ENCODE data around the gene POLD2. TPM values are rescaled to one million over a fixed set of nuclear protein-coding genes. Genes with fewer than 3 reads are reported as not detected.

Gene POLD2
- total and polyA plus RNA-seq, 2 of the 8 experiments (the other 6 are each of a cell fraction or from before 2014, with no cell fraction given), result 148 to 214 TPM

DNA sequence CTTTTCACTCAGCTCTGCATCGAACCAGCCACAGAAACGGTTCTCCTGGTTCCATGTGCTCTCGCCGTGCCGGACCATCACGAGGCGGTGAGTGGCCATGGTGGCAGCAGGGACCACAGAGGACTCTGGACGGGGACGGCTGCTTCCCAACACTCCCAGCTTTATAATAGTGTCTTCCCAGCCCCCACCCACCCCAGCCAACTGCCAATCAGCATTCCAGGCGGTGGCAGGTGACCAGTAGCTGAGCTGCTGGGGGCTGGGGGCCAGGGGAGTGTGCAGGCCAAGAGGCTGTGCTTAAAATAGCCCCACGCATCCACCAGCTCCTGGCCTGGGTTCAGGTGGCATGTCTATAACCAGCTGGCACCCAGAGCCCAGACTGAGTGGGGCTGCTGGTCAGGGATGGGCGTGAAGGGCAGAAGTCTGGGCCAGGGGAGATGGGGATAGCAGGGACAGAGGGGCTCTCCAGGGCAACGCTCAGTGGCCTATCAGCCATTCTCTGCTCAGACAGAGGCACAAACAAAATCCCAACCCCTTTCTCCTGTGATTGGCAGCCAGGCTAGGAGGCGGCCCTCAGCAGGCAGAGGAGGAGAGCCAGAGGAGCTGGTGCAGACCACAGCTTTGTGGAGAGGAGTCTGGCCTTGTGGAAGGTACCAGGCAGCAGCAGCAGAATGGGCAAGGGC is 57.8 kb downstream of the POLD2 start, which contains the start of gene PGAM2:
Gene PGAM2, minus strand, starts transcription at position 137 of the 680 bp plus-strand sequence. Its CDS starts 38 bp downstream, at position 99.
- 0 out of 2 replicates have a peak within 1 kb of the TSS, but pooled peaks have one; percentile 4 for H2BK5ac ChIP-seq (ENCODE audit: low read depth, low read length)
- WGBS, 2 experiments (ENCODE audit: extremely low coverage in 1 of 2, insufficient coverage in 1 of 2, insufficient read length in 1 of 2, insufficient replicate concordance in 2 of 2, low coverage in 1 of 2, low lambda C conversion rate in 2 of 2, missing lambda C conversion rate in 1 of 2), result 66% methylated on average over 14 of the region's 14 CpGs; no CpG with 5 or more reads in 1 of the 2 experiments
- peaks cover 0 to 9% (median 4%) of the 10 kb centered on the region in 4 experiments; a peak in 3 of 8 replicates for H3K36me3 ChIP-seq (ENCODE audit: control insufficient read depth in 2 of 4, insufficient read depth in 4 of 4, low read length in 3 of 4)
- H3K4me3 ChIP-seq (ENCODE audit: extremely low read depth in 1 of 4, insufficient read depth in 2 of 4, low read depth in 3 of 4, low read length in 4 of 4), result peak within 1 kb of the TSS in 2 of 4 experiments; percentile 2 to 20; a peak in 1 of 8 replicates
- H3K18ac ChIP-seq (ENCODE audit: extremely low read depth, low read length), result peak within 1 kb of the TSS; percentile 48; the same call in 1 of the 2 replicates
- ChIA-PET CTCF (ENCODE audit: partially characterized antibody) (interaction anchor here (0.5 to 2.4 kb wide), 5 partner anchors 15 to 344 kb away, joined by 3 to 10 read pairs (median 4); no protein-coding TSS in a partner anchor), POLR2A (ENCODE audit: partially characterized antibody) (interaction anchor here (0.7 to 7.1 kb wide), 11 partner anchors 11 to 207 kb away, joined by 3 to 48 read pairs (median 3); partner anchors contain the start of genes DBNL and POLD2)
- no peak within 1 kb of the TSS for H2BK20ac ChIP-seq (ENCODE audit: low read length)
- H2AFZ ChIP-seq (ENCODE audit: low read length), result no peak within 1 kb of the TSS
- no peaks in the 10 kb centered on the region for H3K79me2 ChIP-seq (ENCODE audit: control insufficient read depth in 1 of 2, insufficient read depth in 2 of 2, low read length in 2 of 2)
- peaks cover 0 to 3% (median 0%) of the 10 kb centered on the region in 4 experiments; a peak in 2 of 7 replicates for H3K27me3 ChIP-seq (replicated peaks in 1 of 4; ENCODE audit: control insufficient read depth in 3 of 4, extremely low read depth in 1 of 4, insufficient read depth in 3 of 4, low read length in 3 of 4)
- H4K20me1 ChIP-seq (replicated peaks in 1 of 2; ENCODE audit: control insufficient read depth in 1 of 2, insufficient read depth in 2 of 2, low read length in 2 of 2), result peaks cover 5 to 7% of the 10 kb centered on the region in 2 experiments
- no peaks in the 10 kb centered on the region for H3K79me1 ChIP-seq (ENCODE audit: low read depth, low read length)
- H3K4ac ChIP-seq (replicated peaks; ENCODE audit: insufficient read length, low read depth, low read length), result peak within 1 kb of the TSS; percentile 35
- H3K4me1 ChIP-seq (replicated peaks in 1 of 4; ENCODE audit: control insufficient read depth in 3 of 4, insufficient read depth in 4 of 4, low read length in 3 of 4), result peaks cover 9 to 30% (median 26%) of the 10 kb centered on the region in 4 experiments
- H4K5ac ChIP-seq (ENCODE audit: insufficient read length, low read depth, low read length), result peak within 1 kb of the TSS; percentile 75
- no peak for FAIRE-seq
- H2BK12ac ChIP-seq (ENCODE audit: low read depth, low read length), result peak within 1 kb of the TSS; percentile 87; the same call in 1 of the 2 replicates
- H3K9me3 ChIP-seq (ENCODE audit: insufficient read depth in 2 of 2, low read depth in 1 of 2, low read length in 1 of 2), result no peaks in the 10 kb centered on the region
- H3K56ac ChIP-seq (replicated peaks; ENCODE audit: insufficient read length, low read depth, low read length), result no peak within 1 kb of the TSS
- H4K8ac ChIP-seq (ENCODE audit: extremely low read depth, insufficient read depth, low read length), result peak within 1 kb of the TSS; percentile 11
- H3K23ac ChIP-seq (ENCODE audit: insufficient read length), result no peak within 1 kb of the TSS
- no peaks in the 10 kb centered on the region for H3K23me2 ChIP-seq (ENCODE audit: low read depth, low read length)
- no peak within 1 kb of the TSS for H2BK120ac ChIP-seq (replicated peaks; ENCODE audit: low read depth, low read length)
- 0 out of 7 replicates have a peak within 1 kb of the TSS, but pooled peaks of 1 of the 4 experiments have one; percentile 12 for H3K9ac ChIP-seq (replicated peaks in 1 of 4; ENCODE audit: extremely low read depth in 1 of 4, low read depth in 3 of 4, low read length in 3 of 4)
- peak within 1 kb of the TSS; percentile 88; the same call in 1 of the 2 replicates for H2BK15ac ChIP-seq (ENCODE audit: low read length)
- DNase-seq (ENCODE audit: low read depth in 1 of 2, low spot score in 2 of 2), result peak in 1 of 2 experiments; percentile 65
- no peak within 1 kb of the TSS for H3K14ac ChIP-seq (ENCODE audit: insufficient read length)
- H4K91ac ChIP-seq (replicated peaks; ENCODE audit: insufficient read length, low read length), result peak within 1 kb of the TSS; percentile 70
- peak within 1 kb of the TSS; percentile 57 to 62 for H3K4me2 ChIP-seq (ENCODE audit: insufficient read depth in 1 of 2, low read depth in 2 of 2, low read length in 2 of 2)
- H2AK5ac ChIP-seq (ENCODE audit: low read depth, low read length), result 0 out of 2 replicates have a peak within 1 kb of the TSS, but pooled peaks have one; percentile 10
- no peak within 1 kb of the TSS for H3K27ac ChIP-seq (ENCODE audit: low read depth, low read length)

All from H1 (cell line).